IMR-90 (cell line): Measurements from ENCODE around the gene PDZK1.

Experiments
- BHLHE40 ChIP-seq: fragments of 150-350 bp; IDR thresholded peaks from 2 replicates; pipeline ENCODE4 v1.6.1; 2016; ENCODE audit warnings: mild to moderate bottlenecking, low read depth, low read length
- CEBPB ChIP-seq: IDR thresholded peaks from 2 replicates; pipeline ENCODE4 v1.6.1; 2012; ENCODE audit warnings: low read depth, low read length, improper control_type of control experiment
- CTCF ChIP-seq: conservative IDR thresholded peaks from 2 replicates; pipeline ENCODE4 v1.5.1; 2012; ENCODE audit warnings: mild to moderate bottlenecking, low read depth, low read length, improper control_type of control experiment
- ELK1 ChIP-seq: fragments of 150-350 bp; IDR thresholded peaks from 2 replicates; pipeline ENCODE4 v1.6.1; 2016; ENCODE audit warnings: low read depth, mild to moderate bottlenecking, low read length, moderate library complexity, borderline replicate concordance
- FOS ChIP-seq: fragments of 150-350 bp; IDR thresholded peaks from 2 replicates; pipeline ENCODE4 v1.6.1; 2016; ENCODE audit warnings: low read depth, low read length
- MXI1 ChIP-seq: IDR thresholded peaks from 2 replicates; pipeline ENCODE4 v1.6.1; 2012; ENCODE audit warnings: low read depth, mild to moderate bottlenecking, low read length, moderate library complexity, borderline replicate concordance
- NFE2L2 ChIP-seq: fragments of 150-350 bp; IDR thresholded peaks from 2 replicates; pipeline ENCODE4 v1.6.1; 2016; ENCODE audit warnings: low read depth, mild to moderate bottlenecking, low read length
- POLR2A ChIP-seq: IDR thresholded peaks from 2 replicates; pipeline ENCODE4 v1.6.1; 2012; ENCODE audit warnings: mild to moderate bottlenecking, low read depth, low read length
- RAD21 ChIP-seq: IDR thresholded peaks from 2 replicates; pipeline ENCODE4 v1.6.1; 2012; ENCODE audit warnings: low read length, improper control_type of control experiment
- RCOR1 ChIP-seq: IDR thresholded peaks from 2 replicates; pipeline ENCODE4 v1.6.1; 2012; ENCODE audit warnings: mild to moderate bottlenecking, low read length, improper control_type of control experiment; ENCODE audit not compliant: insufficient replicate concordance
- SMC3 ChIP-seq: fragments of 150-350 bp; IDR thresholded peaks from 2 replicates; pipeline ENCODE4 v1.6.1; 2016; ENCODE audit warnings: low read depth, mild to moderate bottlenecking, antibody characterized with exemption, low read length, moderate library complexity
- USF2 ChIP-seq: fragments of 150-350 bp; IDR thresholded peaks from 2 replicates; pipeline ENCODE4 v1.6.1; 2017; ENCODE audit warnings: mild to moderate bottlenecking, antibody characterized with exemption, low read length, low read depth

- TF ChIP-seq CTCF, result no peak
- TF ChIP-seq RCOR1, result no peak
- TF ChIP-seq POLR2A, result no peak
- no peak for TF ChIP-seq MXI1
- TF ChIP-seq USF2, result no peak
- no peak for TF ChIP-seq BHLHE40
- no peak for TF ChIP-seq SMC3
- no peak for TF ChIP-seq NFE2L2
- TF ChIP-seq FOS, result no peak
- no peak for TF ChIP-seq RAD21
- TF ChIP-seq CEBPB, result no peak
- no peak for TF ChIP-seq ELK1
These were observed 12.3 kb upstream of the PDZK1 start, which contains the start of gene CD160 for GRCh38 chr1:145719230-145720079.
